ENCODE measurements around the gene TFDP3.

DNA sequence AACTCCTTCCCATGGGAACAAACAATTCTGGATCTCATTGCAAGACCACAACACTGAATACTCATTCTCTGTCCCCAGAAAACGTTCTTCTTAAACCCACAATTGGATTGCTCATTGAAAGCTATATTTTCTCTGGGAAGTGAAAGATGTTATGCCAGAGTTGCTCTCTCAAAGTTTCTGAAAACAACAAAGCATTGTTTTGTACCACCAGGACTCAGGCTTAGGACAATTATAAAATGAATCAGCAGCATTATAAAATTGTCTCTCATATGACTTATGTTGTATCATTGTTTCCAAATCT lies 26.5 kb downstream of the TFDP3 start:
- TF ChIP-seq, protein P1, sequence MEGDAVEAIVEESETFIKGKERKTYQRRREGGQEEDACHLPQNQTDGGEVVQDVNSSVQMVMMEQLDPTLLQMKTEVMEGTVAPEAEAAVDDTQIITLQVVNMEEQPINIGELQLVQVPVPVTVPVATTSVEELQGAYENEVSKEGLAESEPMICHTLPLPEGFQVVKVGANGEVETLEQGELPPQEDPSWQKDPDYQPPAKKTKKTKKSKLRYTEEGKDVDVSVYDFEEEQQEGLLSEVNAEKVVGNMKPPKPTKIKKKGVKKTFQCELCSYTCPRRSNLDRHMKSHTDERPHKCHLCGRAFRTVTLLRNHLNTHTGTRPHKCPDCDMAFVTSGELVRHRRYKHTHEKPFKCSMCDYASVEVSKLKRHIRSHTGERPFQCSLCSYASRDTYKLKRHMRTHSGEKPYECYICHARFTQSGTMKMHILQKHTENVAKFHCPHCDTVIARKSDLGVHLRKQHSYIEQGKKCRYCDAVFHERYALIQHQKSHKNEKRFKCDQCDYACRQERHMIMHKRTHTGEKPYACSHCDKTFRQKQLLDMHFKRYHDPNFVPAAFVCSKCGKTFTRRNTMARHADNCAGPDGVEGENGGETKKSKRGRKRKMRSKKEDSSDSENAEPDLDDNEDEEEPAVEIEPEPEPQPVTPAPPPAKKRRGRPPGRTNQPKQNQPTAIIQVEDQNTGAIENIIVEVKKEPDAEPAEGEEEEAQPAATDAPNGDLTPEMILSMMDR (IDR thresholded peaks at IDR 0.05): no peak
- TF ChIP-seq ZFX (IDR thresholded peaks at IDR 0.05; ENCODE audit: borderline replicate concordance): no peak

All from 22Rv1 (cell line).